Stimulated activated naive CD8-positive, alpha-beta T cell treated with anti-CD3 and anti-CD28 coated beads, Interleukin-15, amount 100 ng/mL, for 72 hours (primary cell): ENCODE results near the gene PADI6.
"Not testable (repeated sequence)": the region's sequence is repeated elsewhere in the genome, so short reads cannot be mapped to it uniquely, and the experiment has no call there.

Experiments used
- ATAC-seq: fragments of 150-1000 bp; cut with Tn5 transposase; 2 replicates; pipeline ENCODE4 v1.10.0; 2021; ENCODE audit warnings: mild to moderate bottlenecking, moderate library complexity
- DNase-seq, 2 donors: peaks; one replicate each; pipeline ENCODE4 v3.0.0; 2021 to 2022
- H3K27ac Mint-ChIP-seq, 2 donors: one replicate each; pipeline ENCODE4 v1.8.0; 2022; ENCODE audit warnings: mild to moderate bottlenecking in 2 of 2, mixed read lengths in 2 of 2, moderate library complexity in 2 of 2
- H3K27me3 Mint-ChIP-seq: one replicate; pipeline ENCODE4 v1.8.0; 2022; ENCODE audit warnings: mixed read lengths
- H3K4me1 Mint-ChIP-seq: one replicate; pipeline ENCODE4 v1.8.0; 2022; ENCODE audit warnings: mild to moderate bottlenecking, mixed read lengths
- H3K4me3 Mint-ChIP-seq, 2 donors: one replicate each; pipeline ENCODE4 v1.8.0; 2022; ENCODE audit warnings: mild to moderate bottlenecking in 2 of 2, mixed read lengths in 2 of 2, moderate library complexity in 1 of 2
- H3K9me3 Mint-ChIP-seq, 2 donors: one replicate each; pipeline ENCODE4 v1.8.0; 2022; ENCODE audit warnings: mixed read lengths in 2 of 2

PADI6 gene

GRCh38 chr1:17407786-17408514 lies 36.0 kb downstream of the PADI6 start:
- peak overlapping the region in 1 of 2 donors; percentile 22 for H3K4me3 Mint-ChIP-seq
- not testable (repeated sequence) for ATAC-seq, DNase-seq, H3K27me3 Mint-ChIP-seq, H3K9me3 Mint-ChIP-seq
- peak overlapping the region in 1 of 2 donors; percentile 22 for H3K27ac Mint-ChIP-seq
- peaks cover 12% of the 10 kb centered on the region for H3K4me1 Mint-ChIP-seq

DNA sequence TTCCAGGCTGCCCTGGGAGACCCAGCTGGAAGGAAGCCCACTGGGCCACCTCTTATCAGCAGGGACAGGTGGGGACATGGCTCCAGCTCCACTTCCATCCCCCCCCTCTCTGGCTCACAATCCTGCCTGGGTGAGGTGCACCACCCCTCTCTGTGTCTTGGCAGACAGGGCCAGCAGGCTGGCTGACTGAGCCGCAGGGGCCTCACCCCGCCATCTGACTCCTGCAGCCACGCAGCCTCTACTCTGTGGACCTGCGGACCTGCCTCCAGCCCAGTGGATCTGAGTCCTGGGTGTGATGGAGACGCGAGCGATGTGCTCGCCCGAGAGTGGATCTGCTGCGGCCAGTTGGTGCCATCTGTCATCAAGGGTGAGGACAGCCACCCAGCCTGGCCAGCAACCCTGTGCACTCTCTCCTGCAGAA lies 37.4 kb downstream of the PADI6 start:
- Mint-ChIP-seq H3K4me1 (peaks cover 11% of the 10 kb centered on the region), H3K9me3 (no peaks in the 10 kb centered on the region), H3K27me3 (no peaks in the 10 kb centered on the region), H3K27ac (peak overlapping the region in 1 of 2 donors; percentile 50), H3K4me3 (no peak overlapping the region)
- ATAC-seq (no peak), DNase-seq (no peak)

- no peak overlapping the region for H3K4me3 Mint-ChIP-seq
- no peaks in the 10 kb centered on the region for H3K9me3 Mint-ChIP-seq
- DNase-seq (no peak), ATAC-seq (no peak)
- H3K4me1 Mint-ChIP-seq: peaks cover 16% of the 10 kb centered on the region
- peak overlapping the region in 1 of 2 donors; percentile 90 for H3K27ac Mint-ChIP-seq
- no peaks in the 10 kb centered on the region for H3K27me3 Mint-ChIP-seq
Observed at GRCh38 chr1:17412093-17412870, 40.3 kb downstream of the PADI6 start.

GRCh38 chr1:17414022-17414421 lies 42.0 kb downstream of the PADI6 start:
- DNase-seq: no peak
- Mint-ChIP-seq H3K4me3 (no peak overlapping the region), H3K27me3 (no peaks in the 10 kb centered on the region), H3K27ac (peak overlapping the region in 1 of 2 donors; percentile 76), H3K4me1 (peaks cover 16% of the 10 kb centered on the region), H3K9me3 (no peaks in the 10 kb centered on the region)
- ATAC-seq: no peak

DNA sequence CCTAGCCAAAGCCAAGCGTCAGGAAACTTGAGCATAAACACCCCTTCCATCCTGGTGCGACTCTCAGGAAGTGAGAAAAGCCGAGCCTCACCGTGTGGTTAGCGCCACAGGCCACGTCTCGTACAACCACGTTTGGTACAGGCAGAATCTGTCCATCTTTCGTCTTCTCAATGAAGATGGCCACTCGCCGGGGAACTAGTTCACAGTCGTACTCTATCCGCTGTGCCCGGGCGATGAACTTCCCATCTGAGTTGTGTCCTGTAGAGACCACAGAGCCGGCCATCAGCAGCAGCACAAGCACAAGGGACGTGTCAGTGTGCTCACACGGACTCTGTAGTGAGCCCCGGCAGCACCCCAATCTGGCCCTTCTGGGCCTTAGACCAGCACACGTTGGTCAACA lies 44.4 kb downstream of the PADI6 start:
- Mint-ChIP-seq H3K9me3 (no peaks in the 10 kb centered on the region), H3K27me3 (no peaks in the 10 kb centered on the region), H3K4me1 (peaks cover 24% of the 10 kb centered on the region), H3K27ac (no peak overlapping the region), H3K4me3 (no peak overlapping the region)
- DNase-seq (no peak), ATAC-seq (no peak)

DNA sequence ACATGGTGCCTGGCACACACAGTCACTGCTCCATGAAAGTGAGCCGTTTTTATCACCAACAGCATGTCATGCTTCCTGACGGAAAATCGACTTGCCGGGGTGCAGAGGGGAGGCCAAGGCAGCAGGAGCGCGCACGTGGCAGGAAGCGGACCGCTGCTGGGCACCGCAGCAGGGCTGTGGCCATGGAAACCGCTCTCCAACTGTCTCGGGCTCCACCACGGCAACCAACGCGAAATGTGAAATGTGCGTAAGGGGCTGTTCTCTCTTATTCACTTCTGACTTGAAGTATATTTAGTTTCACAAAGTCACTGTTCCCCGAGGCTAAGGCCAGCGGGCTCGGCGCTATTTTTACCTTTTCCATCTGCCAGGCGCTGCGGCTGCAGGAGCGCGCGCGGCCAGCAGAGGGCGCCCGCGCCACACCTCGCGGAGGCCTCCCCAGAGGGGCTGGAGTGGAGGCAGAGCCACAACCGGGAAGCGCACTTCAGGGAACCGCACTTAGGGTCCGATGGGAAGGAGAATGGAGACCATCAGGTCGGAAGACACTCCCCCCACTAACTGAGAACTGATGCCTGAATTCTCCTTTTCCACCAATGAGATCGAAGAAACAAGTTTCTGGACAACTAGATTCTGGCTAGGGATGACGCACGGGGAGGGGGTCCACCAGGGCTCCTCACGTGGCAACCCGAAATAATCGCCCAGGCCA lies 47.8 kb downstream of the PADI6 start:
- H3K27ac Mint-ChIP-seq: no peak overlapping the region
- no peaks in the 10 kb centered on the region for H3K9me3 Mint-ChIP-seq
- no peak overlapping the region for H3K4me3 Mint-ChIP-seq
- H3K4me1 Mint-ChIP-seq: peaks cover 48% of the 10 kb centered on the region
- DNase-seq (peak; percentile 53 to 68), ATAC-seq (peak; percentile 71)
- no peaks in the 10 kb centered on the region for H3K27me3 Mint-ChIP-seq

DNA sequence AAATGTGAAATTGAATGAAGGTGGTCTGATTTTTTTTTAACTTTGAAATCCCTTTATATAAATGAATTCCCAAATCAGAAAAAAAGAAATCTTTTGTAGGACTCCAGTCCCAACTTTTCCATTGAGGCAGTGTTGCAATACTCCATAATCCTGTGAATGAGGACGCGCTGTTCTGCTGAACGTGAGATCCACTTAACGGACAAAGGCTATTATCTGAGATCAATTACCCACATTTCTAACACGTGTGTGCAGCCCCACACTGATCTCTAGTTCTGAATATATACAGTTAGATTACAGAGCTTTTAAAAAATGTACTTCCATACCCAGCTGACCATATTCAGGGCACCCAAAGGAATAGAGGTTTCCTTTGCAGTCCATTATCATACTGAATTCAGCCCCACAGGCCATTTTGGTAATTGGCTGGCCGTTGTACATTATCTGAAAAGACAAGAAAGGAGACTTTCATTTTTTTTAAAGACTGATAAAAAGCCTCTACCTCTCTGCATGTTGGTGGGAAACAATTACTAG lies 48.5 kb downstream of the PADI6 start:
- no peaks in the 10 kb centered on the region for H3K9me3 Mint-ChIP-seq
- H3K27ac Mint-ChIP-seq: no peak overlapping the region
- ATAC-seq (no peak), DNase-seq (no peak)
- H3K4me1 Mint-ChIP-seq: peaks cover 51% of the 10 kb centered on the region
- H3K4me3 Mint-ChIP-seq: no peak overlapping the region
- H3K27me3 Mint-ChIP-seq: no peaks in the 10 kb centered on the region

GRCh38 chr1:17422461-17422860 lies 50.5 kb downstream of the PADI6 start:
- DNase-seq (no peak), ATAC-seq (no peak)
- Mint-ChIP-seq H3K27ac (peak overlapping the region in 1 of 2 donors; percentile 88), H3K27me3 (no peaks in the 10 kb centered on the region), H3K4me1 (peaks cover 68% of the 10 kb centered on the region), H3K9me3 (no peaks in the 10 kb centered on the region), H3K4me3 (no peak overlapping the region)

DNA sequence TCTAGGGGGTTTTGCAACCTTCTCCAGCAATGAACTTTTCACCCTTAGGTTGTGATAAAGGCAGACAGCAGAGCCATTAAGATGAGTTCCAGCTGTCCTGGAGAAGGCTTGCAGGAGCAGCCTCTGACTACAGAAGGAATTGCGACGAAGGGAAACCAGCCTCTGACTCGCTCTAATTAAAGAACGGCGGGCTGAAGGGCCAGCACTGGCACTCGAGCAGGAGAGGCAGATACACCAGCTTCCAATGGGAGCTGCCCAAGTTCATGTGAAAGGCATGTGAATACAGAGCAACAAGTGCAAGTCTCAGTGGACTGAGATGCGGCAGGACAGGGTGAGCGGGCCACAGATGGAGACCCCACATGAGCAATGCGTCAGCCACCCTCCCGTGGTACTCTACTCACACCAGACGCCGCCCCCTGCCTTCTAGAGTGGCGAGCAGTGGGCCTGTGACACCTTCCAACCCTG lies 51.8 kb downstream of the PADI6 start:
- Mint-ChIP-seq H3K27me3 (no peaks in the 10 kb centered on the region), H3K4me3 (no peak overlapping the region), H3K27ac (peak overlapping the region; percentile 57 to 59), H3K9me3 (no peaks in the 10 kb centered on the region), H3K4me1 (peaks cover 68% of the 10 kb centered on the region)
- ATAC-seq: no peak
- DNase-seq: no peak

DNA sequence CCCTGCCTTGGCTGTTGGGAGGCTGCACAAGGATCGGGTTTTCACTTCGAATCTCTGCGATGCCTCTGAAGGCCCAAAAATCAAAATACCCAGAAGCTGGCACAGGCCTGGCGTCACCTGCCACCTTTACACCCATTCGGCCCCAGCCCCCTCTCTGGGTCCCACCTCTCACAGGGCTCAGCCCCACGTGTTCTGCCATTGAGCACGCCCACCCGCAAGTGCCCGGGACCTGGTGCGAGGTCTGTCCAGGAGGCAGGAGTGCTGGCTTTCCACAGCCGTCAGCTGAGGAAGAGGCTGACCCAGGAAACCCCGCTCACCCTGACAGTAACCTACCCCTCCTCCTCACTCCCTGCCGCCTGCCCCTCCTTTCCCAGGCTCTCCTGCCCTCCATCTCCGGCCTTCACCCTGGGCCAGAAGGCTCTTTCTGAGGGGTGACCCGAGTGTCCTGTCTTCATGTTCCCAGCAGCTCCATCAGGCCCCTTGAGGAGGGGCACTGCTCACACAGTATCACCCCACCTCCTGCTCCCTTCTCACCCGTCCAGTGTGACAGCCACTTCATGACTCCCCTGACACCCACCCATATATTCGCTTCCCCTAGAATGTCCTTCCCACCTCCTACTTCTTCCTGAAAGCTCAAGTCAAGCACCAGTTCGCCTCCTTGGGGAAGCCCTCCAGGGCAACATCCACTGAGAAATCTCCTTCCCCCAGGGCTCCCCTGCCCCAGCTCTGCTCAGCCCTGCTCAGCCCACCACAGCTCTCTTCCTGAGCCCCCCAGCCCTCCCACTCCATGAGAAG lies 54.0 kb downstream of the PADI6 start:
- ATAC-seq (peak; percentile 40), DNase-seq (no peak)
- peak overlapping the region; percentile 34 to 92 for H3K27ac Mint-ChIP-seq
- H3K4me3 Mint-ChIP-seq: no peak overlapping the region
- H3K4me1 Mint-ChIP-seq: peaks cover 64% of the 10 kb centered on the region
- H3K9me3 Mint-ChIP-seq: no peaks in the 10 kb centered on the region
- no peaks in the 10 kb centered on the region for H3K27me3 Mint-ChIP-seq

GRCh38 chr1:17427696-17428660 lies 56.0 kb downstream of the PADI6 start:
- peak overlapping the region; percentile 81 to 82 for H3K27ac Mint-ChIP-seq
- H3K27me3 Mint-ChIP-seq: no peaks in the 10 kb centered on the region
- H3K9me3 Mint-ChIP-seq: no peaks in the 10 kb centered on the region
- no peak for DNase-seq
- peaks cover 59% of the 10 kb centered on the region for H3K4me1 Mint-ChIP-seq
- H3K4me3 Mint-ChIP-seq: no peak overlapping the region
- ATAC-seq: no peak

- no peaks in the 10 kb centered on the region for H3K27me3 Mint-ChIP-seq
- DNase-seq (no peak), ATAC-seq (no peak)
- peaks cover 59% of the 10 kb centered on the region for H3K4me1 Mint-ChIP-seq
- no peak overlapping the region for H3K4me3 Mint-ChIP-seq
- H3K9me3 Mint-ChIP-seq: no peaks in the 10 kb centered on the region
- peak overlapping the region in 1 of 2 donors; percentile 60 for H3K27ac Mint-ChIP-seq
Observed at GRCh38 chr1:17429183-17429582, 57.2 kb downstream of the PADI6 start.

- H3K27me3 Mint-ChIP-seq: no peaks in the 10 kb centered on the region
- DNase-seq (no peak), ATAC-seq (no peak)
- H3K4me3 Mint-ChIP-seq: peak overlapping the region in 1 of 2 donors; percentile 33
- peak overlapping the region in 1 of 2 donors; percentile 19 for H3K27ac Mint-ChIP-seq
- no peaks in the 10 kb centered on the region for H3K9me3 Mint-ChIP-seq
- H3K4me1 Mint-ChIP-seq: peaks cover 61% of the 10 kb centered on the region
Observed at GRCh38 chr1:17432412-17432811, 60.4 kb downstream of the PADI6 start.

GRCh38 chr1:17433261-17433660 lies 61.3 kb downstream of the PADI6 start:
- H3K4me3 Mint-ChIP-seq: no peak overlapping the region
- H3K9me3 Mint-ChIP-seq: no peaks in the 10 kb centered on the region
- no peak for DNase-seq
- no peak for ATAC-seq
- peaks cover 61% of the 10 kb centered on the region for H3K4me1 Mint-ChIP-seq
- no peaks in the 10 kb centered on the region for H3K27me3 Mint-ChIP-seq
- no peak overlapping the region for H3K27ac Mint-ChIP-seq
